BJ (cell line): Measurements from ENCODE around the gene QSOX2. TPM values are rescaled to one million over a fixed set of nuclear protein-coding genes. Genes with fewer than 3 reads are reported as not detected.

Experiments used
- CTCF ChIA-PET: fragments of 350-600 bp; formaldehyde crosslinking; extraction: SDS; loops from one replicate; lab custom pipeline; 2021; ENCODE audit warnings: antibody characterized with exemption, inconsistent platforms; lab: Yijun Ruan, JAX
- POLR2A ChIA-PET: fragments of 300-600 bp; sonication (Branson Sonifier 250); formaldehyde crosslinking; extraction: SDS; loops from one replicate; lab custom pipeline; 2021; ENCODE audit warnings: antibody characterized with exemption; lab: Charles Lee
- DNase-seq: peaks from one replicate; pipeline ENCODE4 v3.0.0-alpha.2; 2011; ENCODE audit warnings: low read depth
- H3K27me3 ChIP-seq: 2 replicates; pipeline ENCODE4 v1.6.0; 2011; ENCODE audit warnings: low read length; ENCODE audit not compliant: control insufficient read depth, insufficient read depth
- H3K36me3 ChIP-seq: 2 replicates; pipeline ENCODE4 v1.5.1; 2011; ENCODE audit warnings: low read length; ENCODE audit not compliant: control insufficient read depth, insufficient read depth
- H3K4me3 ChIP-seq: 2 replicates; pipeline ENCODE4 v1.5.1; 2011; ENCODE audit warnings: low read depth, mild to moderate bottlenecking, control low read depth, low read length
- CTCF ChIP-seq: IDR thresholded peaks from 2 replicates; pipeline ENCODE4 v1.5.1; 2011; ENCODE audit warnings: low read depth, mild to moderate bottlenecking, control low read depth, inconsistent platforms, low read length, moderate library complexity; ENCODE audit not compliant: insufficient read depth
- polyA plus RNA-seq: library from polyadenylated mRNA; depleted of rRNA; stranded (reverse); fragments of >200 nt; gene quantifications from 2 replicates; pipeline ENCODE4 v1.2.3, GENCODE V29; 2011

The QSOX2 gene
- polyA plus RNA-seq, 1 experiment = 7.0 TPM

- DNase-seq = no peak
Measured at GRCh38 chr9:136192289-136193126, 53.1 kb downstream of the QSOX2 start.

GRCh38 chr9:136191960-136192286 lies 53.7 kb downstream of the QSOX2 start:
- CTCF ChIA-PET = interaction anchor here (1.6 kb wide), 1 partner anchor 10 kb away, joined by 4 read pairs; no protein-coding TSS in a partner anchor
- Histone ChIP-seq H3K4me3 (no peak overlapping the region), H3K27me3 (peaks cover 44% of the 10 kb centered on the region), H3K36me3 (no peaks in the 10 kb centered on the region)
- POLR2A ChIA-PET = no interaction called here
- TF ChIP-seq CTCF = no peak
- DNase-seq = no peak

More at GRCh38 chr9:136192289-136193126, 53.1 kb downstream of the QSOX2 start:
- no peak overlapping the region for H3K4me3 ChIP-seq
- POLR2A ChIA-PET = interaction anchor here (0.7 kb wide), 1 partner anchor 103 kb away, joined by 5 read pairs; no protein-coding TSS in a partner anchor
- CTCF ChIA-PET = interaction anchor here (1.6 kb wide), 1 partner anchor 9 kb away, joined by 4 read pairs; no protein-coding TSS in a partner anchor
- H3K36me3 ChIP-seq = no peaks in the 10 kb centered on the region
- peaks cover 48% of the 10 kb centered on the region for H3K27me3 ChIP-seq
- no peak for TF ChIP-seq CTCF

- Histone ChIP-seq H3K27me3 (peaks cover 39% of the 10 kb centered on the region), H3K36me3 (no peaks in the 10 kb centered on the region), H3K4me3 (no peak overlapping the region)
- DNase-seq = no peak
- TF ChIP-seq CTCF = no peak
- ChIA-PET CTCF (interaction anchor here (1.6 kb wide), 1 partner anchor 11 kb away, joined by 4 read pairs; no protein-coding TSS in a partner anchor), POLR2A (no interaction called here)
Measured at GRCh38 chr9:136191099-136191959, 54.3 kb downstream of the QSOX2 start.

GRCh38 chr9:136190656-136191055 lies 55.0 kb downstream of the QSOX2 start:
- DNase-seq = no peak
- POLR2A ChIA-PET = no interaction called here
- CTCF ChIA-PET = interaction anchor here (1.6 kb wide), 1 partner anchor 11 kb away, joined by 4 read pairs; no protein-coding TSS in a partner anchor
- no peak overlapping the region for H3K4me3 ChIP-seq
- H3K36me3 ChIP-seq = no peaks in the 10 kb centered on the region
- TF ChIP-seq CTCF = no peak
- H3K27me3 ChIP-seq = peaks cover 33% of the 10 kb centered on the region

- POLR2A ChIA-PET = no interaction called here
- no peaks in the 10 kb centered on the region for H3K36me3 ChIP-seq
- no peak for TF ChIP-seq CTCF
- H3K4me3 ChIP-seq = no peak overlapping the region
- DNase-seq = no peak
- CTCF ChIA-PET = interaction anchor here (1.0 kb wide), 1 partner anchor 9 kb away, joined by 3 read pairs; no protein-coding TSS in a partner anchor
- H3K27me3 ChIP-seq = peaks cover 31% of the 10 kb centered on the region
Measured at GRCh38 chr9:136190237-136190601, 55.4 kb downstream of the QSOX2 start.
